Stimulated activated naive B cell treated with anti-CD40 and anti-IgM and Interleukin-4, amounts not matched to agents 10 μg/mL and 1 μg/mL and 100 μg/mL, for 72 hours (primary cell): ENCODE results near the gene BEND5.

Experiments
- ATAC-seq, 2 donors: fragments of 150-1000 bp; cut with Tn5 transposase; replicated peaks; 2 replicates each; pipeline ENCODE4 v1.10.0; 2021; ENCODE audit warnings: moderate library complexity in 1 of 2
- DNase-seq: peaks from one replicate; pipeline ENCODE4 v3.0.0; 2021
- H3K27ac Mint-ChIP-seq: one replicate; pipeline ENCODE4 v1.8.0; 2022; ENCODE audit warnings: mild to moderate bottlenecking, mixed read lengths
- H3K27me3 Mint-ChIP-seq, 2 donors: one replicate each; pipeline ENCODE4 v1.8.0; 2022; ENCODE audit warnings: mixed read lengths in 2 of 2
- H3K36me3 Mint-ChIP-seq, 2 donors: one replicate each; pipeline ENCODE4 v1.8.0; 2022; ENCODE audit warnings: mixed read lengths in 2 of 2, mild to moderate bottlenecking in 1 of 2
- H3K4me1 Mint-ChIP-seq, 2 donors: one replicate each; pipeline ENCODE4 v1.8.0; 2022; ENCODE audit warnings: mixed read lengths in 2 of 2, mild to moderate bottlenecking in 1 of 2
- H3K4me3 Mint-ChIP-seq, 2 donors: one replicate each; pipeline ENCODE4 v1.8.0; 2022; ENCODE audit warnings: mild to moderate bottlenecking in 2 of 2, mixed read lengths in 2 of 2, moderate library complexity in 1 of 2
- H3K9me3 Mint-ChIP-seq, 2 donors: one replicate each; pipeline ENCODE4 v1.8.0; 2022; ENCODE audit warnings: mixed read lengths in 2 of 2, mild to moderate bottlenecking in 1 of 2

BEND5 gene

GRCh38 chr1:48726557-48727215 lies 50.0 kb downstream of the BEND5 start:
- Mint-ChIP-seq H3K27me3 (no peaks in the 10 kb centered on the region), H3K9me3 (no peaks in the 10 kb centered on the region), H3K36me3 (peaks cover 12 to 25% of the 10 kb centered on the region in 2 donors), H3K4me1 (peaks cover 0 to 11% of the 10 kb centered on the region in 2 donors), H3K4me3 (no peak overlapping the region), H3K27ac (no peak overlapping the region)
- DNase-seq (no peak), ATAC-seq (no peak)

DNA sequence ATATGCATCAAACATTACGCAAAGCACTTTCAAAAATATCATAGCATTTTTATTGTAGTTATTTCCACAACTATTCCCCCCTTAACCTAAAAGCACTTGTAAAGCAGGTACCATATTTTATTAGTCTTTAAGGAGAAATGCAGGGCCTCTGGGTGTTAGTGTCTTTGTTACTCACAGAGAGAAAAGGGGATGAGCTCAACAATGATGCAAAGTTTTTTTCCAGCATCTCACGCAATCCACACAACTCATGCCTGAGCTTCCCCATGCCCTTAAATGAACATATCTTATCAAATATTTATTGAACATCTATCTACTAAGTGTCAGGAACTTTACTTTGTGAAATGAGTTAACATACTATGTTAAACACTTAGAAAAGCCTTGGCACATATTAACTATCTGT lies 50.6 kb downstream of the BEND5 start:
- Mint-ChIP-seq H3K9me3 (no peaks in the 10 kb centered on the region), H3K27me3 (no peaks in the 10 kb centered on the region), H3K4me1 (peaks cover 0 to 11% of the 10 kb centered on the region in 2 donors), H3K4me3 (no peak overlapping the region), H3K36me3 (peaks cover 12 to 25% of the 10 kb centered on the region in 2 donors), H3K27ac (no peak overlapping the region)
- DNase-seq, result no peak
- ATAC-seq, result no peak

GRCh38 chr1:48725341-48726046 lies 51.2 kb downstream of the BEND5 start:
- Mint-ChIP-seq H3K36me3 (peaks cover 12 to 25% of the 10 kb centered on the region in 2 donors), H3K9me3 (no peaks in the 10 kb centered on the region), H3K27me3 (no peaks in the 10 kb centered on the region), H3K4me3 (no peak overlapping the region), H3K27ac (no peak overlapping the region), H3K4me1 (peaks cover 0 to 13% of the 10 kb centered on the region in 2 donors)
- no peak for DNase-seq
- ATAC-seq, result peak in 1 of 2 donors; percentile 53

DNA sequence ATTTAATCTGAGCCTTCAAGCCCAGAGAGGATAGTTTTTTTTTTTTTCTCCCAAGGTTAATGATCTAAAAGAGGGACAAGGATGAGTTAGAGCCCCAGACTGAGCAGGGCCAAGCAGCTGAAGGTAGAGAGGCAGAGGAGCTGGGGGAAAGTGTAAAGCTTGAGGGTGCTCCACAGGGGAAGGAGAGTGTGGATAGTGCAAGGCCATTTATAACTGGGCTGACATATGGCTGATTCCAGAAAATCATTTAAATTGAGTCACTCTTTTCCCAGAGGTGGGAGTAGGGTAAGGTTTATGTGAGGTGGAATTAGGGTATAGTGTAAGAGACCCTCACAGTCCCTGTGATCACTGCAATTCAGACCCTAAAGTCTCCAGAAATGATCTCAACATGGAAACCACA lies 55.8 kb downstream of the BEND5 start:
- Mint-ChIP-seq H3K36me3 (peaks cover 0 to 2% of the 10 kb centered on the region in 2 donors), H3K27me3 (no peaks in the 10 kb centered on the region), H3K4me1 (peaks cover 0 to 9% of the 10 kb centered on the region in 2 donors), H3K4me3 (no peak overlapping the region), H3K27ac (no peak overlapping the region), H3K9me3 (no peaks in the 10 kb centered on the region)
- ATAC-seq (no peak), DNase-seq (no peak)

GRCh38 chr1:48718705-48719104 lies 58.0 kb downstream of the BEND5 start:
- no peaks in the 10 kb centered on the region for H3K27me3 Mint-ChIP-seq
- no peaks in the 10 kb centered on the region for H3K9me3 Mint-ChIP-seq
- DNase-seq, result no peak
- ATAC-seq, result no peak
- no peak overlapping the region for H3K4me3 Mint-ChIP-seq
- peaks cover 6 to 8% of the 10 kb centered on the region in 2 donors for H3K4me1 Mint-ChIP-seq
- H3K36me3 Mint-ChIP-seq, result peaks cover 0 to 2% of the 10 kb centered on the region in 2 donors
- H3K27ac Mint-ChIP-seq, result no peak overlapping the region

- DNase-seq (no peak), ATAC-seq (no peak)
- H3K27me3 Mint-ChIP-seq, result no peaks in the 10 kb centered on the region
- H3K36me3 Mint-ChIP-seq, result peaks cover 0 to 2% of the 10 kb centered on the region in 2 donors
- no peaks in the 10 kb centered on the region for H3K9me3 Mint-ChIP-seq
- H3K4me3 Mint-ChIP-seq, result no peak overlapping the region
- peaks cover 6 to 7% of the 10 kb centered on the region in 2 donors for H3K4me1 Mint-ChIP-seq
- H3K27ac Mint-ChIP-seq, result no peak overlapping the region
Measured at GRCh38 chr1:48718116-48718630, 58.5 kb downstream of the BEND5 start.

DNA sequence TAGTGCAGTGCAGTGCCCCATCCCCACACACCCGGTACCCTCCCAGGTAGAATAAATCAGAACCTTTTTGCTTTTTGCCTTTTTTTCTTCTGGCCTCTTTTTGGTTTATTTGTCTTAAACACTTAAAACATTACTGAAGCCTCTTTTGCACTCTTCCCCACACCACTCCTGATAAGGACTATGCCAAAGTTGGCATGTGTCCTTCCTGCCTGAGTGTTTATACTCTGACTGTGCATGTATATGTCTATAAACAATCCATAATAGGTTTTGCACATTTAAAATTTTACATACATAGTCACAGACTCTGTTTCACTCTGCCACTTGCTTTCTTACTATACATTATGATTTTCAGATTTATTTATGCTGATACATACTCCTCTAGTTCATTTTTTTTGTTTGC lies 59.6 kb downstream of the BEND5 start:
- Mint-ChIP-seq H3K27ac (no peak overlapping the region), H3K9me3 (no peaks in the 10 kb centered on the region), H3K4me3 (no peak overlapping the region), H3K27me3 (no peaks in the 10 kb centered on the region), H3K4me1 (peaks cover 5 to 6% of the 10 kb centered on the region in 2 donors), H3K36me3 (no peaks in the 10 kb centered on the region)
- ATAC-seq, result no peak
- no peak for DNase-seq

DNA sequence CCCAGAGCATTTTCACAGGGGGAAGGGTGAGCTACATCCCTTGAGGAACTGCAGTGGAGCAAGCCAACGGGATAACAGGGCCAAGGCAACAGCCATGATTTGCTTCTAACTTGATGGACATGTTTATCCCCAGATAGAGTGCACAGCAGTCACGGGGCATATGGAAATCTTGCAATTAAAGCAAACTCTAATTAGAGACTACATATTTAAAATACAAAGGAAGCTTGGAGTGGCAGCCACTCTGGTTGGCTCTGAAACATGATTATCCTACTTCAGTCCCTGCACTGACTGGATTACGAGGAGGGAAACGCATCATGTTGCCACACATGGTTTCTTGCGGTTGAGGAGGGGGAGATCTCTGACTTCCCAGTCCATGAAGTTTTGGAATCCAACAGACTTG lies 60.8 kb downstream of the BEND5 start:
- peaks cover 0 to 2% of the 10 kb centered on the region in 2 donors for H3K36me3 Mint-ChIP-seq
- no peak for ATAC-seq

GRCh38 chr1:48710915-48711314 lies 65.8 kb downstream of the BEND5 start:
- no peaks in the 10 kb centered on the region for H3K27me3 Mint-ChIP-seq
- DNase-seq (no peak), ATAC-seq (no peak)
- H3K27ac Mint-ChIP-seq, result no peak overlapping the region
- no peak overlapping the region for H3K4me3 Mint-ChIP-seq
- H3K36me3 Mint-ChIP-seq, result peaks cover 0 to 2% of the 10 kb centered on the region in 2 donors
- peaks cover 2 to 6% of the 10 kb centered on the region in 2 donors for H3K4me1 Mint-ChIP-seq
- no peaks in the 10 kb centered on the region for H3K9me3 Mint-ChIP-seq

More for the DNA sequence above, 60.8 kb downstream of the BEND5 start:
- Mint-ChIP-seq H3K27me3 (no peaks in the 10 kb centered on the region), H3K4me3 (no peak overlapping the region), H3K27ac (no peak overlapping the region), H3K9me3 (no peaks in the 10 kb centered on the region), H3K4me1 (peaks cover 5 to 6% of the 10 kb centered on the region in 2 donors)
- no peak for DNase-seq

DNA sequence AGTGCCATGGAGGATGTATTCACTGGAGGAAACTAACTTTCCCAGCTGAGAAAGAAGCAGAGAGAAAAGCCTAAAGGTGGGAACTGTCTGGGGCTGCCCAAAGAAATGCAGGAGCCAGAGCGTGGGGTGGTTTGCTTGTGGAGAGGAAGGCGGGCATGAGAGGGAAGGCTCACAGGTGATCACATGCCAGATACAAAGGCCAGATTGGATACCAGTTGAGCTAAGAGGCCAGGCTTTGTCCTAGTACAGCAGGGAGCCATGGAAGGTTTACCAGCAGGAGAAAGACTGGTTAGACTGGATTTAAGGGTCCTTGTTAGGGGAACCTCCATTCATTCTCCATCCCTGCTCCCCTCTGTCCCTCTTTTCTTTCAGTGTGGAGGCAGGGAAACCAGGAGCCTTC lies 66.4 kb downstream of the BEND5 start:
- Mint-ChIP-seq H3K36me3 (peaks cover 0 to 2% of the 10 kb centered on the region in 2 donors), H3K9me3 (no peaks in the 10 kb centered on the region), H3K27me3 (no peaks in the 10 kb centered on the region), H3K27ac (no peak overlapping the region), H3K4me3 (no peak overlapping the region), H3K4me1 (peaks cover 2 to 6% of the 10 kb centered on the region in 2 donors)
- ATAC-seq (no peak), DNase-seq (no peak)

DNA sequence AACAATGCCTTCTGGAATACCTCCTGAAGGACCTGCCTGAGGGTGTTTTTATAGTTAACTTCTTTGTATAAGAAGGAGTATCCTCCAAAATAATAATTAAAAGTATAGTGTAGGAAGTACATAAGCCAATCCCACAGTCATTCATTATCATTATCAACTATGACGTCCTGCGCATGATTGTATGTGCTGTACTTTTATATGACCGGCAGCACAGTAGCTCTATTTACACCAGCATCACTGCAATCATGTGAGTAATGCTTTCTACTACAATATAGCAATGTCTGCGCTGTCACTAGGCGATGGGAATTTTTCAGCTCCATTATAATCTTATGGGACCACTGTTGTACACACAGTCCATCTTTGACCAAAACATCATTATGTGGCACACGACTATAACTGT lies 72.0 kb downstream of the BEND5 start:
- DNase-seq, result no peak
- ATAC-seq, result no peak
- Mint-ChIP-seq H3K27me3 (peaks cover 0 to 10% of the 10 kb centered on the region in 2 donors), H3K27ac (no peak overlapping the region), H3K4me1 (peaks cover 4 to 5% of the 10 kb centered on the region in 2 donors), H3K4me3 (no peak overlapping the region), H3K36me3 (no peaks in the 10 kb centered on the region), H3K9me3 (no peaks in the 10 kb centered on the region)

DNA sequence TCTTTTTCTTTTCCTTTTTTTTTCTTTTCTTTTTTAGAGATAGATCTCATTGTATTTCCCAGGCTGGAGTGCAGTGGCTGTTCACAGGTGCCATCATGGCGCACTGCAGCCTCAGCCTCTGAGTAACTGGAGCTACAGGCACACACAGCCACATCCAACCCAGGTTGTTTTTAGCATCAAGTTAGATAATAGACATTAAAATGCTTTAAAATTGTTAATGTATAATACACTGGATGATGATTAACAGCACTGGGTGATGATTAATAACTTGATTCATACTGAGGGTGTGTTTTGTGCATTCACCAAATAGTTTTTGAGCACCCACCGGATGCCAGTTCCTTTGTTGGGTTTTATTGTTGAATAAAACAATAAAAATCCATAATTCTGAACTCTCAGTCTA lies 75.2 kb downstream of the BEND5 start:
- Mint-ChIP-seq H3K27ac (no peak overlapping the region), H3K4me1 (peaks cover 7 to 10% of the 10 kb centered on the region in 2 donors), H3K36me3 (no peaks in the 10 kb centered on the region), H3K9me3 (no peaks in the 10 kb centered on the region), H3K4me3 (no peak overlapping the region), H3K27me3 (peaks cover 0 to 10% of the 10 kb centered on the region in 2 donors)
- DNase-seq (no peak), ATAC-seq (no peak)

GRCh38 chr1:48697066-48697707 lies 79.5 kb downstream of the BEND5 start:
- no peaks in the 10 kb centered on the region for H3K36me3 Mint-ChIP-seq
- DNase-seq (peak; percentile 37), ATAC-seq (peak; percentile 67 to 70)
- peaks cover 4 to 5% of the 10 kb centered on the region in 2 donors for H3K4me1 Mint-ChIP-seq
- no peaks in the 10 kb centered on the region for H3K9me3 Mint-ChIP-seq
- no peak overlapping the region for H3K4me3 Mint-ChIP-seq
- H3K27me3 Mint-ChIP-seq, result peaks cover 0 to 10% of the 10 kb centered on the region in 2 donors
- no peak overlapping the region for H3K27ac Mint-ChIP-seq

DNA sequence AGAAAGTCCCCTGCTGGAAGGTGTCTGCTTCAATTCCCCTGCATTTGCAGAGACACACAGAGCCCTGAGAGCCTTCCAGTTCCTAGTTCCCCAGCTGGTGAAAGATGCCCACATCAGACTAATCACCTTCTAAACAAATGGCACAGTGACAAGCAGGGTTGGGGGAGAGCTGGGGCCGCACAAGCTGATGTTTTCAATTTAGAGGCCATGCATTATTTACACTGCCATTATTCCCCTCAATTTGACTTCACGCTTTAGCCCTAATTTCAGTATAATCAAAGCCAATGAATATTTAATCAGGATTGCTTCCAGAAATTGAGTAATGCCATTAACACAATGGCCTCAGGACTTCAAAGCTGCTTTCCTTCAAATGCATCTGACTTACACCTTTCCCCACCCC lies 81.5 kb downstream of the BEND5 start:
- no peaks in the 10 kb centered on the region for H3K36me3 Mint-ChIP-seq
- no peak overlapping the region for H3K4me3 Mint-ChIP-seq
- H3K27ac Mint-ChIP-seq, result no peak overlapping the region
- H3K4me1 Mint-ChIP-seq, result peaks cover 4 to 5% of the 10 kb centered on the region in 2 donors
- ATAC-seq (no peak), DNase-seq (no peak)
- no peaks in the 10 kb centered on the region for H3K27me3 Mint-ChIP-seq
- no peaks in the 10 kb centered on the region for H3K9me3 Mint-ChIP-seq
